Stimulated activated naive B cell treated with anti-CD40 and anti-IgM and Interleukin-4, amounts not matched to agents 10 μg/mL and 1 μg/mL and 100 μg/mL, for 72 hours (primary cell): ENCODE results near the gene WDR86.

Source experiments
- ATAC-seq, 2 donors: fragments of 150-1000 bp; cut with Tn5 transposase; replicated peaks; 2 replicates each; pipeline ENCODE4 v1.10.0; 2021; ENCODE audit warnings: moderate library complexity in 1 of 2
- DNase-seq: peaks from one replicate; pipeline ENCODE4 v3.0.0; 2021
- H3K27ac Mint-ChIP-seq: one replicate; pipeline ENCODE4 v1.8.0; 2022; ENCODE audit warnings: mild to moderate bottlenecking, mixed read lengths
- H3K27me3 Mint-ChIP-seq, 2 donors: one replicate each; pipeline ENCODE4 v1.8.0; 2022; ENCODE audit warnings: mixed read lengths in 2 of 2
- H3K36me3 Mint-ChIP-seq, 2 donors: one replicate each; pipeline ENCODE4 v1.8.0; 2022; ENCODE audit warnings: mixed read lengths in 2 of 2, mild to moderate bottlenecking in 1 of 2
- H3K4me1 Mint-ChIP-seq, 2 donors: one replicate each; pipeline ENCODE4 v1.8.0; 2022; ENCODE audit warnings: mixed read lengths in 2 of 2, mild to moderate bottlenecking in 1 of 2
- H3K4me3 Mint-ChIP-seq, 2 donors: one replicate each; pipeline ENCODE4 v1.8.0; 2022; ENCODE audit warnings: mild to moderate bottlenecking in 2 of 2, mixed read lengths in 2 of 2, moderate library complexity in 1 of 2
- H3K9me3 Mint-ChIP-seq, 2 donors: one replicate each; pipeline ENCODE4 v1.8.0; 2022; ENCODE audit warnings: mixed read lengths in 2 of 2, mild to moderate bottlenecking in 1 of 2

Gene WDR86

DNA sequence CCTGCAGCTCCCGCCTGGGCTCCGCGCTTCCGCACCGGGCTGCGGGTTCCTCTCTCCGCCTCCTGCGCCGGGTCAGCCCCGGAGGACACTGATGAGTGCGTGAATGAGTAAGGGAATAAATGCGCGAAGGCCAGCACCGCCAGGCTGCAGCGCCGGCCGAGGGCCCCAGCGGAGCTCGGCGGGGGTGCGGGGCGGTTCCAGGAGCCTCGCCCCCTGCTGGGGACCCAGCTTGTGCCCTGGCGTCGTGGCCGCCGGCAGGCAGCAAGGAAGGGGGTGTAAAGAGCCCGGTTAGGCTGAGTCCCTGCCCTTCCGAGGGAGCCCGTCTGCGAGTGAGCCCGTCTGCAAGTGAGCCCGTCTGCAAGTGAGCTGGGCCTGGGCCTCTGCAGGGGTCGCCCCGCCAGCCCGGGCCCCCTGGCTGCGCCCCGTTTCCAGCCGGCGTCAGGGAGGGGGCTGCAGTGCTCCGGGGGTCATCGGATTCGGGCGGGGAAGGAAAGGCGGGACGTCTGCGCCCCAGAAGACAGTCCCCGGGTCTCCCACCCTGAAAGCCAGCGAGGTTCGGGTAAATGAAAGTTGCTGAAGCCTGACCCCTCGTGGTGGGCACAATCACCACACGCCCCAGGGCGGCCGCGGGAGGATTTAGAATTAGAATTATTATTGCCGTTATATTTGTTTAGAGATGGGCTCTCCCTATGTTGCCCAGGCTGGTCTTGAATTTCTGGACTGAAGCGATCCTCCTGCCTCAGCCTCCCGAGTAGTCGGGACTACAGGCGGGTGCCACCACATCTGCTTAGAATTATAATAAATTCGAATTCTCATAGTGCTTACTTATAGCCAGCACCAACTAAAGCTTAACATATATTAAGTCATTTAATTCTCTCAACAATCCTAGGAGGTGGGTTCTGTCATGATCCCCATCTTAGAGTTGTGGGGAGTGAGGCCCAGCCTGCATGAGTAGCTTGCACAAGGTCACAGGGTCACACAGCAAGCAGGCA is 38.7 kb upstream of the WDR86 start:
- peak; percentile 77 to 85 for ATAC-seq
- Mint-ChIP-seq H3K9me3 (no peaks in the 10 kb centered on the region), H3K4me3 (peak overlapping the region; percentile 71 to 81), H3K27ac (no peak overlapping the region), H3K36me3 (no peaks in the 10 kb centered on the region), H3K27me3 (peaks cover 15 to 41% of the 10 kb centered on the region in 2 donors), H3K4me1 (peaks cover 4 to 21% of the 10 kb centered on the region in 2 donors)
- peak; percentile 54 for DNase-seq

DNA sequence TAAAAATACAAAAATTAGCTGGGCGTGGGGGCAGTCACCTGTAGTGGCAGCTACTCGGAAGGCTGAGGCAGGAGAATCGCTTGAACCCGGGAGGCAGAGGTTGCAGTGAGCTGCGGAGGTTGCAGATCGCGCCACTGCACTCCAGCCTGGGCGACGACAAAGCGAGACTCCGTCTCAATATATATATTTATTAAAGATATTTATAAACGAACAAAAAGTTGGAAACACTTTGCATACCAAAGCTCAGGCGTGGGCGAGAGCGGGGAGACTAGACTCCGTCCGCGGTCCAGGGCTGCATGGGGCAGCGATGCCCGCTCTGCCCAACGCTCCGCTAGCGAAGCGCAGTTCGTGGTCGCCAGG is 38.0 kb upstream of the WDR86 start:
- ATAC-seq (no peak), DNase-seq (no peak)
- H3K27ac Mint-ChIP-seq = no peak overlapping the region
- no peaks in the 10 kb centered on the region for H3K36me3 Mint-ChIP-seq
- peaks cover 4 to 21% of the 10 kb centered on the region in 2 donors for H3K4me1 Mint-ChIP-seq
- H3K27me3 Mint-ChIP-seq = peaks cover 15 to 42% of the 10 kb centered on the region in 2 donors
- peak overlapping the region; percentile 71 to 81 for H3K4me3 Mint-ChIP-seq
- no peaks in the 10 kb centered on the region for H3K9me3 Mint-ChIP-seq

DNA sequence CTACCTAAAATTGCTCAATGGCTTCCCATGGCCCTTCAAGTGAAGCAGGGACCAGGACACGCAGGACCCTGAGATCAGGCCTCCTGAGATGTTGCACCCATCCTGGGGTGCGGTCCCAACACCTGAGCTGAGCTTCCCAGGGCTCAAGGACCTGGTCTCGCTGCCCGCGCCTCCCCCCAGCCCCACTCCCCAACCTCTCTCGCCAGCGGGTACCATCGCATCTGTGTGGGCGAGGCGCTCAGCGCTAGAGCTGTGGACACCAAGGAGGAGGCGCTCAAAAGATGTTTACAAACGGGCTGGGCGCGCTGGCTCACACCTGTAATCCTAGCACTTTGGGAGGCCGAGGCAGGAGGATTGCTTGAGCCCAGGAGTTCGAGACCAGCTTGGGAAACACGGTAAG is 37.5 kb upstream of the WDR86 start:
- Mint-ChIP-seq H3K4me1 (peaks cover 6 to 21% of the 10 kb centered on the region in 2 donors), H3K9me3 (no peaks in the 10 kb centered on the region), H3K27ac (no peak overlapping the region), H3K27me3 (peaks cover 19 to 45% of the 10 kb centered on the region in 2 donors), H3K36me3 (no peaks in the 10 kb centered on the region), H3K4me3 (no peak overlapping the region)
- ATAC-seq (no peak), DNase-seq (no peak)

GRCh38 chr7:151446412-151446811 is 36.6 kb upstream of the WDR86 start:
- DNase-seq (no peak), ATAC-seq (no peak)
- H3K27me3 Mint-ChIP-seq = peaks cover 26 to 36% of the 10 kb centered on the region in 2 donors
- H3K36me3 Mint-ChIP-seq = no peaks in the 10 kb centered on the region
- H3K4me1 Mint-ChIP-seq = peaks cover 9 to 30% of the 10 kb centered on the region in 2 donors
- H3K4me3 Mint-ChIP-seq = no peak overlapping the region
- H3K27ac Mint-ChIP-seq = no peak overlapping the region
- no peaks in the 10 kb centered on the region for H3K9me3 Mint-ChIP-seq

DNA sequence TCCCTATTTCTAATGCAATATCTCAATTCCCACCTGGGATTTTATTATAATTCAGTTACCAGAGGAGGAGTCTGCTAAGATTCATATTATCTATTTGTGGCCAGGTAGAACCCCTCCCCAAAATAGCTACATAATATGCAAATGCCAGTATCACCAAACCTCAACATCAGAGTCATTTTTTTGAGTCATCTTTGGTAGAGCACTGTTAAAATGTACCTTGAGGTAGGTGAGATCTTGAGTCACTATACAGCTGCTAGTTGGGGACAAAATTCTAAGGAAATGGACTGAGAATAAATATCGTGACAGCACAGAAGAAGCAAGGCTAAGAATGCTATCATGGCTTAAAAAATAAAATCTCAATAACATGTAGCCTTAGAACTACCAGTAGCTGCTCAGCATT is 34.8 kb upstream of the WDR86 start:
- peaks cover 18 to 48% of the 10 kb centered on the region in 2 donors for H3K4me1 Mint-ChIP-seq
- ATAC-seq (peak; percentile 34 to 51), DNase-seq (no peak)
- no peak overlapping the region for H3K27ac Mint-ChIP-seq
- peaks cover 33 to 36% of the 10 kb centered on the region in 2 donors for H3K27me3 Mint-ChIP-seq
- H3K9me3 Mint-ChIP-seq = no peaks in the 10 kb centered on the region
- H3K4me3 Mint-ChIP-seq = no peak overlapping the region
- H3K36me3 Mint-ChIP-seq = no peaks in the 10 kb centered on the region

DNA sequence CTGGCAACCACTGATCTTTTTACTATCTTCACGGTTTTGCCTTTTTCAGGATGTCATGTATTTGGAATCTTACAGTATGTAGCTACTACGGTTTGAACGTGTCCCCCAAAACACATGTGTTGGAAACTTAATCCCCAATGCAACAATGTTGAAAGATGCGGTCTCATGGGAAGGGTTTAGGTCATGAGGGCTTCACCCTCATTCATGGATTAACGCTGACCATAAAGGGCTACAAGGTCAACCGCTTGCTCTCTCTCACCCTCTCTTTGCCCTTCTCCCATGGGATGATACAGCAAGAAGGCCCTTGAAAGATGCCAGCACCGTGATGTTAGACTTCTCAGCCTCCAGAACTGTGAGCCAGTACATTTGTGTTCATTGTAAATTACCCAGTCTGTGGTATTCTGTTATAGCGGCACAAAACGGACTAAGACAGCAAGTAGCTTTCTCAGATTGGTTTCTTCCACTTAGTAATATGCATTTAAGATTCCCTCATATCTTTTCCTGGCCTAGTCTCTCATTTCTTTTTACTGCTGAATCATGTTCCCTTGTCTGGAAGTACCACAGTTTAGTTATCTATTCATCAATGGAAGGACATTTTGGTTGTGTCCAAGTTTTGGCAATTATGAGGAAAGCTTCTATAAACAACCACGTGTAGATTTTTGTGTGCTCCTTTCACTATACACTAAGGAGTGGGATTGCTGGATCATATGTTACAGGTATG is 33.1 kb upstream of the WDR86 start:
- DNase-seq (no peak), ATAC-seq (no peak)
- Mint-ChIP-seq H3K27ac (peak overlapping the region; percentile 39), H3K9me3 (no peaks in the 10 kb centered on the region), H3K4me3 (no peak overlapping the region), H3K36me3 (no peaks in the 10 kb centered on the region), H3K4me1 (peaks cover 16 to 45% of the 10 kb centered on the region in 2 donors), H3K27me3 (peaks cover 39% of the 10 kb centered on the region in 2 donors)

GRCh38 chr7:151440799-151441445 is 31.1 kb upstream of the WDR86 start:
- peaks cover 32 to 34% of the 10 kb centered on the region in 2 donors for H3K27me3 Mint-ChIP-seq
- ATAC-seq (no peak), DNase-seq (no peak)
- H3K4me3 Mint-ChIP-seq = peak overlapping the region in 1 of 2 donors; percentile 21
- H3K9me3 Mint-ChIP-seq = no peaks in the 10 kb centered on the region
- H3K27ac Mint-ChIP-seq = peak overlapping the region; percentile 62
- peaks cover 15 to 40% of the 10 kb centered on the region in 2 donors for H3K4me1 Mint-ChIP-seq
- H3K36me3 Mint-ChIP-seq = no peaks in the 10 kb centered on the region

GRCh38 chr7:151439855-151440798 is 30.3 kb upstream of the WDR86 start, which contains the start of gene CRYGN:
TSS of gene CRYGN (minus strand) at chr7:151440141. CDS start at chr7:151439917, 224 bp downstream.
- peak within 1 kb of the TSS; percentile 23 to 59 for H3K4me3 Mint-ChIP-seq
- peaks cover 15 to 40% of the 10 kb centered on the region in 2 donors for H3K4me1 Mint-ChIP-seq
- H3K36me3 Mint-ChIP-seq = no peaks in the 10 kb centered on the region
- H3K27me3 Mint-ChIP-seq = peaks cover 29 to 30% of the 10 kb centered on the region in 2 donors
- H3K27ac Mint-ChIP-seq = peak within 1 kb of the TSS; percentile 62
- ATAC-seq = no peak
- DNase-seq = no peak
- H3K9me3 Mint-ChIP-seq = no peaks in the 10 kb centered on the region

- no peak for DNase-seq
- H3K9me3 Mint-ChIP-seq = no peaks in the 10 kb centered on the region
- no peaks in the 10 kb centered on the region for H3K36me3 Mint-ChIP-seq
- no peak overlapping the region for H3K27ac Mint-ChIP-seq
- H3K4me1 Mint-ChIP-seq = peaks cover 15 to 32% of the 10 kb centered on the region in 2 donors
- peaks cover 29 to 30% of the 10 kb centered on the region in 2 donors for H3K27me3 Mint-ChIP-seq
- no peak for ATAC-seq
- no peak overlapping the region for H3K4me3 Mint-ChIP-seq
Observed at GRCh38 chr7:151438864-151439601, 29.2 kb upstream of the WDR86 start.

DNA sequence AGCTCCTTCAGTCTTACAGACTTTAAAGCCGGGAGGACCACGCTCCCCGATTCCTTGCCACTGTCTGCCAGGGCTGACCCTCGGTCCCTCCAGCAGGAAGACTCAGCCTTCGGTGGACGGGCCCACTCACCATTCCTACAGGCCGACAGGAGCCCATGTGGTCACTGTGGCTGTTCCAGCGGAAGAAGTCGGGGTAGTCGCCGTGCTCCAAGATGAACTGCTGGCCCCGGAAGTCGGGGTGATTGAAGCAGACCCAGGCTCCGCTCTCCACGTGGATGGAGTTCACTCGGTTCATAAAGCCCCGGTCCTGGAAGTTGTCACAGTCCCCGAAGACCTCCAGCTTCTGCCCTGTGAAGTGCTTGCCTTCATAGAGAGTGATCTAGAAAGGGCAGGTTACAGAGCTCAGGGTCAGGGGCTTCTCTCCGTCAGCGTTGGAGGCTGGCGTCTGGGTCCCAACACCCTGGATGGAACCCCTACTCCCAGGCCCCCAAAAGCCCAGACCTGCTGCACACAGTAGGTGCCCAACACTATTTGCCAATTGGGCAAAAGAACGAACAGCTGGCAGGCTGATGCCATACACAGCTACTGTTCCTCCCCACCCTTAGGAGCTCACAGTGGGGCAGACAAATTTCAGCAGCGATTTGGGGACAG is 28.2 kb upstream of the WDR86 start:
- Mint-ChIP-seq H3K36me3 (no peaks in the 10 kb centered on the region), H3K27me3 (peaks cover 31 to 33% of the 10 kb centered on the region in 2 donors), H3K27ac (no peak overlapping the region), H3K4me3 (no peak overlapping the region), H3K9me3 (no peaks in the 10 kb centered on the region), H3K4me1 (peaks cover 19 to 38% of the 10 kb centered on the region in 2 donors)
- no peak for DNase-seq
- ATAC-seq = no peak

- Mint-ChIP-seq H3K36me3 (no peaks in the 10 kb centered on the region), H3K9me3 (no peaks in the 10 kb centered on the region), H3K4me1 (peaks cover 21 to 40% of the 10 kb centered on the region in 2 donors), H3K4me3 (no peak overlapping the region), H3K27me3 (peaks cover 30 to 31% of the 10 kb centered on the region in 2 donors), H3K27ac (no peak overlapping the region)
- ATAC-seq (no peak), DNase-seq (no peak)
Observed at GRCh38 chr7:151437159-151437553, 27.3 kb upstream of the WDR86 start.

GRCh38 chr7:151436446-151437158 is 26.8 kb upstream of the WDR86 start:
- ATAC-seq (no peak), DNase-seq (no peak)
- Mint-ChIP-seq H3K4me1 (peaks cover 20 to 35% of the 10 kb centered on the region in 2 donors), H3K36me3 (no peaks in the 10 kb centered on the region), H3K27me3 (peaks cover 25 to 33% of the 10 kb centered on the region in 2 donors), H3K4me3 (no peak overlapping the region), H3K27ac (no peak overlapping the region), H3K9me3 (no peaks in the 10 kb centered on the region)
